GM21381 (cell line): ENCODE results near the gene S100PBP.

Source experiments
- ATAC-seq: cut with Tn5 transposase; IDR thresholded peaks from one replicate; pipeline ENCODE4 v1.9.1; 2021; ENCODE audit warnings: mild to moderate bottlenecking, moderate library complexity; ENCODE audit not compliant: unreplicated experiment

S100PBP gene

GRCh38 chr1:32818804-32819541 lies 1.5 kb downstream of the S100PBP start:
- peak; percentile 39 for ATAC-seq

- no peak for ATAC-seq
Measured at GRCh38 chr1:32825181-32825580, 7.7 kb downstream of the S100PBP start.

- no peak for ATAC-seq
Measured at GRCh38 chr1:32828341-32828740, 10.9 kb downstream of the S100PBP start.

- ATAC-seq: no peak
Measured at GRCh38 chr1:32830092-32830852, 12.8 kb downstream of the S100PBP start.

GRCh38 chr1:32831878-32832277 lies 14.4 kb downstream of the S100PBP start:
- no peak for ATAC-seq

- ATAC-seq: no peak
Measured at GRCh38 chr1:32848354-32849063, 31.1 kb downstream of the S100PBP start.

- no peak for ATAC-seq
Measured at GRCh38 chr1:32855861-32856617, 38.6 kb downstream of the S100PBP start.

- ATAC-seq: no peak
Measured at GRCh38 chr1:32858136-32858535, 40.7 kb downstream of the S100PBP start.

- ATAC-seq: no peak
Measured at GRCh38 chr1:32858791-32859190, 41.3 kb downstream of the S100PBP start.

GRCh38 chr1:32859915-32860314 lies 42.5 kb downstream of the S100PBP start:
- no peak for ATAC-seq

- ATAC-seq: no peak
Measured at GRCh38 chr1:32860566-32860965, 43.1 kb downstream of the S100PBP start.

GRCh38 chr1:32861904-32862695 lies 44.6 kb downstream of the S100PBP start:
- ATAC-seq: no peak

GRCh38 chr1:32863218-32863880 lies 45.9 kb downstream of the S100PBP start:
- ATAC-seq: no peak

GRCh38 chr1:32863881-32864245 lies 46.4 kb downstream of the S100PBP start:
- ATAC-seq: no peak

GRCh38 chr1:32864375-32865019 lies 47.0 kb downstream of the S100PBP start:
- ATAC-seq: no peak

- no peak for ATAC-seq
Measured at GRCh38 chr1:32865639-32866405, 48.4 kb downstream of the S100PBP start.

GRCh38 chr1:32867151-32867550 lies 49.7 kb downstream of the S100PBP start:
- ATAC-seq: no peak

GRCh38 chr1:32867671-32868070 lies 50.2 kb downstream of the S100PBP start:
- ATAC-seq: no peak
